Testis (tissue), 2 donors: ENCODE data around the gene BLVRB.

Experiments used
- POLR2A ChIP-seq: fragments of 450-650 bp; IDR thresholded peaks from one replicate; pipeline ENCODE4 v1.6.1; 2017; ENCODE audit warnings: antibody characterized with exemption, mild to moderate bottlenecking, moderate library complexity
- TF ChIP-seq, protein P1 (sequence below), 3 experiments: fragments of 450-650 bp in 2 of 3; fragments of 200-600 bp in 1 of 3; sonication (generic) in 1 of 3; IDR thresholded peaks; one replicate each; pipeline ENCODE4 v1.5.1; 2016 to 2019; ENCODE audit warnings: antibody characterized with exemption in 3 of 3, mild to moderate bottlenecking in 2 of 3, moderate library complexity in 1 of 3

DNA sequence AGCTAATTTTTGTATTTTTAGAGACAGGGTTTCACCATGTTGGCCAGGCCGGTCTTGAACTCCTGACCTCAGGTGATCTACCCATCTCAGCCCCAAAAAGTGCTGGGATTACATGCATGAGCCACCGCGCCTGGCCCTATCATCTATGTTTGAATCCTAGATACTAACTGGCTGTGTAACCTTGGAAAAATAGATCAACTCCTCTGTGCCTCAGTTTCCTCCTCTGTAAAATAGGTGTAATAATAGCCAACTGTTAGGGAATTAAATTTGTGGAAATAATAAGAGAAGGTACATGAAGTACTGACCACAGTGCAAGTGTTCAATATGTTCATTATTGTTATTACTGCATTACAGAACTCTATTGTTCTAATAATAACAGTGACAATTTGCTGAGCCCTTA lies 5.6 kb upstream of the BLVRB start:
- TF ChIP-seq POLR2A: no peak
- TF ChIP-seq, protein P1, sequence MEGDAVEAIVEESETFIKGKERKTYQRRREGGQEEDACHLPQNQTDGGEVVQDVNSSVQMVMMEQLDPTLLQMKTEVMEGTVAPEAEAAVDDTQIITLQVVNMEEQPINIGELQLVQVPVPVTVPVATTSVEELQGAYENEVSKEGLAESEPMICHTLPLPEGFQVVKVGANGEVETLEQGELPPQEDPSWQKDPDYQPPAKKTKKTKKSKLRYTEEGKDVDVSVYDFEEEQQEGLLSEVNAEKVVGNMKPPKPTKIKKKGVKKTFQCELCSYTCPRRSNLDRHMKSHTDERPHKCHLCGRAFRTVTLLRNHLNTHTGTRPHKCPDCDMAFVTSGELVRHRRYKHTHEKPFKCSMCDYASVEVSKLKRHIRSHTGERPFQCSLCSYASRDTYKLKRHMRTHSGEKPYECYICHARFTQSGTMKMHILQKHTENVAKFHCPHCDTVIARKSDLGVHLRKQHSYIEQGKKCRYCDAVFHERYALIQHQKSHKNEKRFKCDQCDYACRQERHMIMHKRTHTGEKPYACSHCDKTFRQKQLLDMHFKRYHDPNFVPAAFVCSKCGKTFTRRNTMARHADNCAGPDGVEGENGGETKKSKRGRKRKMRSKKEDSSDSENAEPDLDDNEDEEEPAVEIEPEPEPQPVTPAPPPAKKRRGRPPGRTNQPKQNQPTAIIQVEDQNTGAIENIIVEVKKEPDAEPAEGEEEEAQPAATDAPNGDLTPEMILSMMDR (IDR thresholded peaks at IDR 0.05): no peak
